Kidney epithelial cell (primary cell): ENCODE results near the gene RAC3. TPM values are rescaled to one million over a fixed set of nuclear protein-coding genes. Genes with fewer than 3 reads are reported as not detected.

Source experiments
- DNase-seq: peaks from one replicate; pipeline ENCODE4 v3.0.0-alpha.2; 2010; ENCODE audit warnings: low read depth
- H3K27me3 ChIP-seq: 2 replicates; pipeline ENCODE4 v1.6.0; 2011; ENCODE audit warnings: low read length; ENCODE audit not compliant: control insufficient read depth, insufficient read depth
- H3K36me3 ChIP-seq: 2 replicates; pipeline ENCODE4 v1.5.1; 2011; ENCODE audit warnings: low read length; ENCODE audit not compliant: control insufficient read depth, insufficient read depth
- H3K4me3 ChIP-seq: 2 replicates; pipeline ENCODE4 v1.5.1; 2011; ENCODE audit warnings: low read depth, mild to moderate bottlenecking, control low read depth, low read length
- total RNA-seq: library from RNA; depleted of rRNA; stranded (reverse); fragments of >200 nt; gene quantifications from 2 replicates; pipeline ENCODE4 v1.2.3, GENCODE V29; 2015
- TF ChIP-seq, protein P1 (sequence below): IDR thresholded peaks from 2 replicates; pipeline ENCODE4 v1.5.1; 2011; ENCODE audit warnings: mild to moderate bottlenecking, moderate library complexity, low read length, control low read depth, inconsistent platforms; ENCODE audit not compliant: insufficient read depth, poor library complexity, severe bottlenecking

RAC3 gene
- total RNA-seq, 1 donor from 2014 or later: 57.4 TPM

DNA sequence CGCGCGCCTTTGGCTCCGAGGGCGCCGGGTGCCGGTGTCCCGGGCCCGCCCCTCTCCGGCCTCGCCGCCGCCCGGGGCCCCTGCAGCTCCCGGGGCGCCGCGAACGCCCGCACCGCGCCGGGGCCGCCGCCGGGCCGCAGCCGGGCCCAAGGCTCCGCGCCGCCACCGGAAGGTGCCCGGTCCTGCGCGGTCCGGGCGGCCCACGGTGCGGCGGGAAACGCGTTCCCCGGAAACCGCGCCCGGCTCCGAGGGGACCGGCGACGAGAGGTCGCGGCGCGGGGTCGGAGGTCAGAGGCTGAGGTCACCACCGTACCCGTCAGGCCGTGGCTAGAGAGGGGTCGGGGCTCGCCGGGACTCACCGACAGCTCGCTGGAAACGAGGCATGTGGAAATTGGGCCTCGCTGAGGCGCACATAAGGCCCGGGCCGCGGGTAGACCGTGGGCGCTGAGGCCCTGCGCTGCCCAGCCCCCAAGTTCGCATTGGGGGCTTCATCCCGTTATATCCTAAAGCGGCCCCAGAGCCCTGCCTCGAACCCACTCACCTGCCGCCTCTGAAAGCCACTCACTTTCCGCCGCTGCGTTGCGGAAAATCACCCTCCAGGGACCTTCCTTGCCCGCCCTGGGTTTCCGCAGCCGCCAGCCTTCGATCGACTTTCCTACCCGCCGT is 34.3 kb downstream of the RAC3 start, which contains the start of gene DUS1L:
Gene DUS1L, minus strand, starts transcription at position 167 of the 666 bp plus-strand sequence. CDS start 745 bp downstream, outside the sequence.
- TF ChIP-seq, protein P1, sequence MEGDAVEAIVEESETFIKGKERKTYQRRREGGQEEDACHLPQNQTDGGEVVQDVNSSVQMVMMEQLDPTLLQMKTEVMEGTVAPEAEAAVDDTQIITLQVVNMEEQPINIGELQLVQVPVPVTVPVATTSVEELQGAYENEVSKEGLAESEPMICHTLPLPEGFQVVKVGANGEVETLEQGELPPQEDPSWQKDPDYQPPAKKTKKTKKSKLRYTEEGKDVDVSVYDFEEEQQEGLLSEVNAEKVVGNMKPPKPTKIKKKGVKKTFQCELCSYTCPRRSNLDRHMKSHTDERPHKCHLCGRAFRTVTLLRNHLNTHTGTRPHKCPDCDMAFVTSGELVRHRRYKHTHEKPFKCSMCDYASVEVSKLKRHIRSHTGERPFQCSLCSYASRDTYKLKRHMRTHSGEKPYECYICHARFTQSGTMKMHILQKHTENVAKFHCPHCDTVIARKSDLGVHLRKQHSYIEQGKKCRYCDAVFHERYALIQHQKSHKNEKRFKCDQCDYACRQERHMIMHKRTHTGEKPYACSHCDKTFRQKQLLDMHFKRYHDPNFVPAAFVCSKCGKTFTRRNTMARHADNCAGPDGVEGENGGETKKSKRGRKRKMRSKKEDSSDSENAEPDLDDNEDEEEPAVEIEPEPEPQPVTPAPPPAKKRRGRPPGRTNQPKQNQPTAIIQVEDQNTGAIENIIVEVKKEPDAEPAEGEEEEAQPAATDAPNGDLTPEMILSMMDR: no peak
- DNase-seq: no peak
- H3K27me3 ChIP-seq: no peaks in the 10 kb centered on the region
- H3K36me3 ChIP-seq: no peaks in the 10 kb centered on the region
- H3K4me3 ChIP-seq: peak within 1 kb of the TSS; percentile 92

DNA sequence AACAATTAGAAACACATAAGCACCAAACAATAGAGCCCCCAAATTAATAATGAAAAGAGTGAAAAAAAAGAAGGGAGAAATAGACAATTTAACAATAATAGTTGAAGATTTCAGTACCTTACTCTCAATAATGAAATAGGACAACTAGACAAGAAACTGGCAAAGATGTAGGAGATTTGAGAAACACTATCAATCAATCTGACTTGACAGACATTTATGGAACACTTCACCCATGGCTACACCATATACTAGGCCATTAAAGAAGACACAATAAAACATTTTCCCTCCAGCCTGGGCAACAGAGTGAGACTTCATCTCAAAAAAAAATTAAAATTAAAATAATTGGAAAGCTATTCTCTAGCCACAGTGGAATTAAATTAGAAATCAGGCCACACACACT is 39.1 kb downstream of the RAC3 start:
- DNase-seq: no peak
- no peaks in the 10 kb centered on the region for H3K36me3 ChIP-seq
- H3K27me3 ChIP-seq: no peaks in the 10 kb centered on the region
- no peak overlapping the region for H3K4me3 ChIP-seq
- TF ChIP-seq, protein P1: no peak

DNA sequence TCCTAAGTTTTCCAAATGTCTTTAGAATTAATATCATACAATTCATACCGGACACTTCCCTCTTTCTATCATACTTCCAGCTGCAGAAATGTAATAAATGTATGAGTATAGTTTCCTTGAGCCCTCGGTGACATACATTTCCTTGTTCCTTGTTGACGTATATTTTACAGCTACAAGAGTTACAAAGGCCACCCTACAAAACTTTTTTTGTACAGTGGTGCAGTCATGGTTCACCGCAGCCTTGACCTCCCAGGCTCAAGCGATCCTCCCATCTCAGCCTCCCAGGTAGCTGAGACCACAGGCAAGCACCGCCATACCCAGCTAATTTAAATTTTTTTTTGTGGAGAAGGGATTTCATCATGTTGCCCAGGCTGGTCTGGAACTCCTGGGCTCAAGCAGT is 41.3 kb downstream of the RAC3 start:
- DNase-seq: no peak
- H3K4me3 ChIP-seq: no peak overlapping the region
- no peaks in the 10 kb centered on the region for H3K36me3 ChIP-seq
- TF ChIP-seq, protein P1: no peak
- H3K27me3 ChIP-seq: no peaks in the 10 kb centered on the region

DNA sequence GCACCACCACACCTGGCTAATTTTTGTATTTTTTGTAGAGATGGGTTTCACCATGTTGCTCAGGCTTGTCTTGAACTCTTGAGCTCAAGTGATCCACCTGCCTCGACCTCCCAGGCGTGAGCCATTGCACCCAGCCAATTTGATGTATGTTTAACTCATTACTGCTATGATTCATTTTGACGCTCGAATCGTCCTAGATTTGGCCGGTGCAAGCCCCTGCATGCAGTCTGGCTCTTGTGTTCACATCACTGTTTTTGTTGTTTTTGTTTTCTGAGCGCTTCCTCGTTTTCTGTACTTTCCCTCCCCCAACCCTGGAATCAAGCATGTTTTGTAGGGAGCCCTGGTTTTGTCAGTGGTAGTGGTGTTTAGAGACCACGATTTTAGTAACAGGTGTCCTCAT is 42.0 kb downstream of the RAC3 start:
- Histone ChIP-seq H3K27me3 (no peaks in the 10 kb centered on the region), H3K4me3 (no peak overlapping the region), H3K36me3 (no peaks in the 10 kb centered on the region)
- TF ChIP-seq, protein P1: no peak
- no peak for DNase-seq

DNA sequence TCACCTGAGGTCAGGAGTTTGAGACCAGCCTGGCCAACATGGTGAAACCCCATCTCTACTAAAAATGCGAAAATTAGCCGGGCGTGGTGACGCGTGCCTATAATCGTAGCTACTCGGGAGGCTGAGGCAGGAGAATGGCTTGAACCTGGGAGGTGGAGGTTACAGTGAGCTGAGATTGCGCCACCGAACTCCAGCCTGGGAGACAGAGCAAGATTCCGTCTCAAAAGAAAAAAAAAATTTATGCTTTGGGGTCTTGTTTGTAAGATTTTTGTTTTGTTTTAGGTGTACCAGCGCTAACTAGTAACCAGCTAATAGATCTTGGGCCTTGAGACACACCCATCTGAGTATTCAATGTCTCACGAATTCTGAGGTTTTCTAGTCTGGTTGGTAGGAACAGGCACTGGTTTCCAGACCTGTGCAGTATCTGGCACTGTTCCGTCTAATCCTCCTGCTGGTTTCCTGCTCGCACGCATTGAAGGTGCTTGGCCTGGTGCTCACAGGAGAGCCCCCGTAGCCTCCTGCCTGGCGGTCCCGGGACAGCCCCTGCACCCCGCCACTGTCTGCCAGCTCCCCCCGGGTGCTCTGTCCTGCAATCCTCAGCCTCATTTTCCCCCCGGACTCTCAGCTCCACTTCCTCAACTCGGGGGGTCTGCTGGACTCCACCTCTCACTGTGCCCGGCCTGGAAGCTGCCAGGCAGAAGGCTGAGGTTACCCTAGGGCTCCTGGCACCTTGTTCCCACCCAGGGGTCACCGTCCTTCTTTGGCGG is 44.7 kb downstream of the RAC3 start:
- no peaks in the 10 kb centered on the region for H3K27me3 ChIP-seq
- H3K4me3 ChIP-seq: no peak overlapping the region
- DNase-seq: no peak
- TF ChIP-seq, protein P1: no peak
- peaks cover 4% of the 10 kb centered on the region for H3K36me3 ChIP-seq
